GM19468 (cell line): ENCODE measurements around the gene SDS.
A peak's percentile ranks its signal among the peaks of the same experiment; 100 is the strongest.

Experiments
- ATAC-seq: cut with Tn5 transposase; IDR thresholded peaks from one replicate; pipeline ENCODE4 v1.9.1; 2021; ENCODE audit warnings: mild to moderate bottlenecking, moderate library complexity, moderate number of reproducible peaks; ENCODE audit not compliant: unreplicated experiment; ENCODE audit errors: extremely low read depth

The SDS gene, protein sequence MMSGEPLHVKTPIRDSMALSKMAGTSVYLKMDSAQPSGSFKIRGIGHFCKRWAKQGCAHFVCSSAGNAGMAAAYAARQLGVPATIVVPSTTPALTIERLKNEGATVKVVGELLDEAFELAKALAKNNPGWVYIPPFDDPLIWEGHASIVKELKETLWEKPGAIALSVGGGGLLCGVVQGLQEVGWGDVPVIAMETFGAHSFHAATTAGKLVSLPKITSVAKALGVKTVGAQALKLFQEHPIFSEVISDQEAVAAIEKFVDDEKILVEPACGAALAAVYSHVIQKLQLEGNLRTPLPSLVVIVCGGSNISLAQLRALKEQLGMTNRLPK

DNA sequence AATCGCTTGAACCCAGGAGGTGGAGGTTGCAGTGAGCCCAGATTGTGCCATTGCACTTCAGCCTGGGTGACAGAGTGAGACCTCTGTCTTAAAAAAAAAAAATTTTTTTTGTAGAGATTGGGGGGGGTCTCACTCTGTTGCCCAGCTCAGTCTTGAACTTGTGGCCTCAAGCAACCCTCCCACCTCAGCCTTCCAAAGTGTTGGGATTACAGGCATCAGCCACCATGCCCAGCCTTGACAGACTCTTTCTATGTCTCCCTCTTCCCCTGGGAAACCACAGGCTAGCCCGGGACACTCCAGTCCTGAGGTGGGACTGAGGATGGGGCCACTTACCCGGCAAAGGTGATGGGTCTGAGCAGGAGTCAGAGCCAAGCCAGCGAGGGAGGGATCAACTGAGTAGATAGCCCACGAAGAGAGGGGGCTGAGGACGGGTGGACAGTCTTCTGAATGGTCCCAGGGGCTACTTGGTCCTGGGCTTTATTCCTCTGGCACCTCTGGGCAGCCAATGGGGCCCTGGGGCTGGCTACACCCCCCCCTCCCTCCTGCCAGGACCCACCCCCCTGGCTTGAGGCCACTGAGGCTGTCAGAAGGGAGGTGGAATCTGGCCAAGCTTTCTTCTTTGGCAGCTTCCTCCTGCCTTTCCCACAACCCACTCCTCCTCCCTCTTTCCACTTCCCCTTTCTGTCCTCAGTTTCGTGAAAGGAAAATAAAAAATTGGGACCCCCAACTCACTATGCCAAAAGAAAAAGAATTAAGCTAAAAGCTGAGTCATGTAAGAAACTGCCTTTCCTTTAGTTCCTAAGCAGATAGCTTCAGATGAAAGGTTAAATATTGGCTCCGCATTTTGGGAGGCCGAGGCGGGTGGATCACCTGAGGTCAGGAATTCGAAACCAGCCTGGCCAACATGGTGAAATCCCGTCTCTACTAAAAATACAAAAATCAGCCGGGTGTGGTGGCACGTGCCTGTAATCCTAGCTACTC is at the start of gene SDS:
TSS of gene SDS (minus strand) at position 453 of the 981 bp plus-strand sequence. CDS start 4,179 bp downstream, outside the sequence.
- no peak for ATAC-seq

GRCh38 chr12:113453330-113453729 is 49.6 kb upstream of the SDS start:
- ATAC-seq = no peak

DNA sequence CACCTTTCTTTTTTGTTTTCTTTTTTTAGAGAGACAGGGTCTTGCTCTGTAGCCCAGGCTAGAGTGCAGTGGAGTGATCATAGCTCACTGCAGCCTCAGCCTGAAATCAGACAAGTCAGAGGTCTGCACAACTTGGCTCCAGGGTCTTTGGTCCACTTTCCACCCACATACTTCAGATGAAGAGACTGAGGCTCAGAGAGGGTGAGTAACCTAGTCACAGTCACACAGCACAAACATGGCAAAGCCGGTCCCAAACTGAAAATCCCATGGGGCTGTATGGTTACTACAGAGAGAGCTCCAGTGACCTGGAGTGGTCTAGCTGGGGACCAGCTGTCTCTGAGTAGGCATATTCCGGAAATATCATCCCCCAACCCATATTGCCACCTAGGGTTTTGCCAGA is 48.8 kb upstream of the SDS start:
- no peak for ATAC-seq

GRCh38 chr12:113449839-113450238 is 46.2 kb upstream of the SDS start:
- ATAC-seq = no peak

- no peak for ATAC-seq
Observed at GRCh38 chr12:113449299-113449698, 45.6 kb upstream of the SDS start.

- no peak for ATAC-seq
Observed at GRCh38 chr12:113448873-113449272, 45.2 kb upstream of the SDS start.

- peak; percentile 39 for ATAC-seq
Observed at GRCh38 chr12:113445544-113446171, 42.0 kb upstream of the SDS start.

DNA sequence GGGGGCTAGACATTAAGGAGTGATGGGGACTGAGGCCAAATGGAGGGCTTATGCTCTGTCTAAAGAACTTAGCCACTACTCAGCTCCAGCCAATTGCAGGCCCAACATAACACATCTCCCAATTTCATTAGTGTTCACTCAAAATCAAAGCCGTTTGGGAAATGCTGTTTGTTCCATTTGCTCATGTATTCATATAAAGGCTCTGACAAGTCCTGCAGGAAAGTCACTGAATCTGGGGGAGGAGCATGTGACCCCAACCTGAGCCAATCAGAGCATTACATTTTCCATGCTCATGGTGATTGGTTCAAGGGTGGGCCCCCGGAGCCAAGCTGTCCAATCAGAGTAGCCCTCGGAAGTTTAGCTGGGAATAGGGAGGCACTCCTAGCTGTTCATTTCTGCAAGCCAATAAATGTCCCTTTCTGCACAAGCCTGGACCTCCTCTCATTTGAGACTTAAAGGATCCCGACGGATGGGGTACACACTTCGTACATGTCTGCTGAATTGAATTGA is 39.4 kb upstream of the SDS start:
- ATAC-seq = no peak

GRCh38 chr12:113440947-113441782 is 37.5 kb upstream of the SDS start:
- no peak for ATAC-seq

DNA sequence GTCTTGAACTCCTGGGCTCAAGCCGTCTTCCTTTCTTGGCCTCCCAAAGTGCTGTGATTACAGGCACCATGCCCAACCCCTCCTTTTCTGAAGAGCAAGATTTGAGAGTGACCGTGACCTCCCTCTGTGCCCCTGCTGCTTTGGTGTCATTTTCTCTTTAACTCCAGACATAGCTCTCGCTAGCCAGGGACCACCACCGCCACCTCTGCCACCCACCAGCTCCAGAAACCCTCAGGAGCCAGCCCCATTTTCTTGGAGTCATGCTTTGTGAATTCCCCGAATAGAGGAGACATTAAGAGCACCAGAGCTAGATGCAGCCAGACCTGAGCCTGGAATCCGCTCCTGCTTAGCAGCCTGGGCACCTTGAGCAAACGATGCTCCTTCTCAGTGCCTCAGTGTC is 36.6 kb upstream of the SDS start:
- no peak for ATAC-seq

- ATAC-seq = no peak
Observed at GRCh38 chr12:113439606-113440030, 35.9 kb upstream of the SDS start.

- no peak for ATAC-seq
Observed at GRCh38 chr12:113439301-113439597, 35.6 kb upstream of the SDS start.

GRCh38 chr12:113438523-113439300 is 35.0 kb upstream of the SDS start:
- ATAC-seq = no peak

- no peak for ATAC-seq
Observed at GRCh38 chr12:113437729-113438100, 34.0 kb upstream of the SDS start.

DNA sequence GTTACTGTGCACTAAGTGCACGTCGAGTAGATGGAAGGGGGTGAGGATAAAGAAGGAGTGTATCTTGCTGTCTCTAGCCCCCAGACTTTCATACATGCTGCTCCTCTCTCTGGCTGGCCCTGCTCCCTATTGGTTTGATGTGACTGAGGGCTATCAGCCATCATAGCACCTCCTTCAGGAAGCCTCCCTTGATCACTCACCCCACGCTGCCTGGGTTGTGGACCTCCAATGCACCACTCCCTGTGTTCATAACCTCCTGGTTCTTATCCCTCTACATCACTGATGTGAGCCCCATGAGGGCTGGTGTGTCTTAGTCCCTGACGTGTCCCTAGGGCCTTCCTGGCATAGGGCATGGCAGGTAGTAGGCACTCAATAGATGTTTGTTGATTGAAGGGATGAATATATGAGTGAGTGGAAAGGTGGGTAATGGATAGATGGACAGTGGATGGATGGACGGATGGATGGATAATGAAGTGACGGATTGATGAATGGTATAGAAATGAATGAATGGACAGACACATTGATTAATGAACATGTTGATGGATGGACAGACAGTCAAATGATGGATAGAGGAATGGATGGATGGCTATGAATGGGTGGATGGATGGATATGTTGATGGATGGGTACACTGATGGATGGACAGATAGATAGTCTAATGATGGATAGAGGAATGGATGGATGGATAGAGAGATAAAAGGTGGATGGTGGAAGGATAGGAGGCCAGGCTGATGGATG is 33.5 kb upstream of the SDS start:
- ATAC-seq = no peak

DNA sequence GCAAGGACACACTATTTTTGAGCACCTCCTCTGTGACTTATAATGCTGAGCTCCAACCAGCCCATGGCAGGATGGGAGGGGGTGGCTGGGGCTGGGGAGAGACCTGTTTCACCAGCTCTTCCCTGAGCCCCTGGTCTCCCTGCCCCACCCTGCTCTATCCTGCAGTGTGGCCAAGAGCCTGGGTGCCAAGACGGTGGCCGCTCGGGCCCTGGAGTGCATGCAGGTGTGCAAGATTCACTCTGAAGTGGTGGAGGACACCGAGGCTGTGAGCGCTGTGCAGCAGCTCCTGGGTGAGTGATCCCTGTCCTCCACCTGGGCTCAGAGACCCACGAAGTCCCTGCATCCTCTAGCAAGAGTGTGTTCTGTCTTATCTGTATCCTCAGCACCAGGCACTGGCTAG is 32.9 kb upstream of the SDS start:
- no peak for ATAC-seq

GRCh38 chr12:113435367-113435766 is 31.7 kb upstream of the SDS start:
- ATAC-seq = no peak

DNA sequence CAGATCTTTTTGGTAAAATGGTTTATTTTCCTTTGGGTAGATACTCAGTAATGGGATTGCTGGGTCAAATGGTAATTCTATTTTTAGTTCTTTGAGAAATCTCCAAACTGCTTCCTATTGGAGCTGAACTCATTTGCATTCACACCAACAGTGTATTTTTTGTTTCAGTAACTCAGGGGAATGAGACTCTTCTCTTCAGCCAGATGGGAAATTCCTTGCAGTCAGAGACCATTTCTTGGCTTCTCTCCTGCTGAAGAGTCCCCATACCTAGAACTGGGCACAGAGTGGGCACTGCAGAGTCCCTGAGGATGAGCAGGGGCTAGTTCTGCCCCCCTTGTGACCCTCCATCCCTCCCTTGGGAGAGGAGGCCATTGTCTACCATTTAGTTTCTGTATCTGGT is 29.3 kb upstream of the SDS start:
- ATAC-seq = no peak

- ATAC-seq = no peak
Observed at GRCh38 chr12:113428482-113428881, 24.8 kb upstream of the SDS start.
